DMS114 treated with DMSO at 0.1 percent for 48 hours (cell line): Measurements from ENCODE around the gene ZBTB3.
"Not testable (repeated sequence)": the region's sequence is repeated elsewhere in the genome, so short reads cannot be mapped to it uniquely, and the experiment has no call there.

ENCODE experiments used
- DNase-seq: peaks from one replicate; lab custom pipeline; 2025; ENCODE audit not compliant: unreplicated experiment; lab: John Stamatoyannopoulos, UW

The ZBTB3 gene

GRCh38 chr11:62716816-62717215, 37.1 kb downstream of the ZBTB3 start:
- DNase-seq = no peak

DNA sequence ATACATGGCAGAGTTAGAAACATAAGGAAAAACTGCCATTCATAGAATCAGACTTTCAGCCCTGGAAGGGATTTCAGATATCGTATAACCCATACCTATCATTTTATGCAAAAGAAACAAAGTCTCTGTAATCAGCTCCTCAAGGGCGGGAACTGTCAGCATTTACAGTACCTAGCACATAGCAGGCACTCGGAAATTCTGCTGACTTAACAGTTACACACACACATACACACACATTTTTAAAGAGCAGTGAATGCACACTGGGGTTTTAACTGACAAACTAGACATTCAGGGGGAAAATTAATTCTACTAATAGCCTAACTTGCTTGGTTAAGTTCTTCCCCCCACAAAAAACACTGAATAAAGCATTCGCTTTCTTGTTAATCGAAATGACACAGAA, 37.8 kb downstream of the ZBTB3 start:
- no peak for DNase-seq

DNA sequence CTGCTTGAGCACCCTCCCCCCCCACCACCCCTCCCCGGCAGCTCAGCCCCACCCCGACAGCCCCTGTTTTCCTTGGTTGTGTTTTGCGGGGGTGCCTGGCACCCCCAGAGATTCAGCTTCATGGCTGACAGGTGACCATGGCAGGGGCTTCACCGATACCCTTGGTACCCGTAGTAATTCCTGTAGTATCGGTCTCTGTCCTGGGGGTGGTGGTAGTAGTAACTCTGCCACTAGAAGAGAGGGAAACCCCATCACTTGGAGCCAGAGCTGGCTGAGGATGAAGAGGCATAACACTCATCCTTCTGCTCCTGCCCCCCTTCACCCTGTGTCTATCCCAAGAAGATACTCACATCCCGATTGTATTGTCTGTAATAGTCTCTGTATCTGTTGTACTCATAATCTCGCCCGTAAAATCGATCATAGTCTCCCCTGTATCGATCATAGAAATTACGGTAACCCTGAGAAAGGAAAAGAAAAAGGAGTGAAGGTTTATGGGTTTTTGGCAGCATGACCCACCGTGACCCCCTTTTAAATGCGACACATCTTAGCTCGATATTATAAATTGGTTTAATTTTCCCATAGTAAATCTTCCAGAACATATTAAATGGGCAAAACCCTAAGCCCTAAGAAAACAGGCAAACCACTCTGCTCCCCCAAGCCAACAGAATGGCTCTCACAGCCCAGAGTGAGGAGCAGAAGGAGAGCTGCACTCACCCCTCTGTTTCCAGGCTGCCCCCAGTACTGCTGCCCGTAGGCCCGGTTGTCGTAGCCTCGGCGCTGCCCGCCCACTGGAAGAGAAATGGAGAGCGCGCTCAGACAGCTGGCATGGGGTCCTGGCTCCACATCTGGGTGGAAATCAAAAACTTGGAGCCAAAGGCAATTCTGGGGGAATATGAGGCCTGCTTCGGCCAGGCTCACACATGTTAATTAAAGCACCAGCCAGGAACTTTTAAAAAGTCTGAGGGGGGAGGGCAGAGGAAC, 38.5 kb downstream of the ZBTB3 start:
- DNase-seq = no peak

DNA sequence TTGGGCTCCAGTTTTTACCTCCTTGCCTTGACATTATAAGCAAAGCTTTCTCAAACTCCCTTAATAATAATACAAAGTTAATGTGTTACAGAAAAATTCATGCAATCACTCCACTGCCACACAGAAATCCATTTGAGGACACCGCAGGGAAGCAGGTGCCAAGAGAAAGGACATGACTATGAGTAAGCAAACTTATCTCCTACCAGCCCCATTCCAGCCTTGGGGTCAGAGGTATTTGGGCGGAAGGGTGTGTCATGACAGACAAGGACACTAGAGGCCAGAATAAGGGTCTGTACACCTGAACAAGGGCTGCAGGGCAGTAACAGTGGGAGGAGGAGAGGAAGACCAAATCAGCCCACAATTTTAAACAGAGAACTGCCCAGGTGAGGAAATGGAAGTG, 40.6 kb downstream of the ZBTB3 start:
- no peak for DNase-seq

GRCh38 chr11:62712861-62713260, 41.1 kb downstream of the ZBTB3 start:
- DNase-seq = no peak

DNA sequence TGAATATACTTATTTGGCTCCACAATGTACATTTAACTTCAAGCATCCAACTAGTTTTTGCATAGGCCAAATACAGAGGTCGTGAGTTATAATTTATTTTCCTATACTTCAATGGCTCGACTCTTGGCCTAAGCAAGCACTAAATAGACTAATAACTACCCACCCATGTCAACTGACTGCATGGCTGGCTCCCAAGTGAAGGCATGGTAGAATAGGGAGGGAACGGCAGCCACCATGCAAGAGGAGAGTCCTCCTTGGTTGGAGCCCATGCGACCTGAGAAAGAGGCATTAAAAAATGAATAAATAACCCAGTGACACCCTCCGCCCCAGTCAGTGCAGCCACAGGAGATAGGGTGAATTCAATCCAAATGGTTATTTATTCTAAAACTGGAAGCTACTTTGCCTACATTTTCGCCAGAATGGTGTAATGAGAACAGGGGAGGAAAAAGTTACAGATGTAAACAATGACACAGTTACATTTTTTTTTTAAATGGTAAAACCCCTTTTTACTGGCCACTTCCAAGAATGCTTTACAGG, 41.6 kb downstream of the ZBTB3 start:
- DNase-seq = no peak

- DNase-seq = peak; percentile 61
Measured at GRCh38 chr11:62710001-62710345, 44.0 kb downstream of the ZBTB3 start.

DNA sequence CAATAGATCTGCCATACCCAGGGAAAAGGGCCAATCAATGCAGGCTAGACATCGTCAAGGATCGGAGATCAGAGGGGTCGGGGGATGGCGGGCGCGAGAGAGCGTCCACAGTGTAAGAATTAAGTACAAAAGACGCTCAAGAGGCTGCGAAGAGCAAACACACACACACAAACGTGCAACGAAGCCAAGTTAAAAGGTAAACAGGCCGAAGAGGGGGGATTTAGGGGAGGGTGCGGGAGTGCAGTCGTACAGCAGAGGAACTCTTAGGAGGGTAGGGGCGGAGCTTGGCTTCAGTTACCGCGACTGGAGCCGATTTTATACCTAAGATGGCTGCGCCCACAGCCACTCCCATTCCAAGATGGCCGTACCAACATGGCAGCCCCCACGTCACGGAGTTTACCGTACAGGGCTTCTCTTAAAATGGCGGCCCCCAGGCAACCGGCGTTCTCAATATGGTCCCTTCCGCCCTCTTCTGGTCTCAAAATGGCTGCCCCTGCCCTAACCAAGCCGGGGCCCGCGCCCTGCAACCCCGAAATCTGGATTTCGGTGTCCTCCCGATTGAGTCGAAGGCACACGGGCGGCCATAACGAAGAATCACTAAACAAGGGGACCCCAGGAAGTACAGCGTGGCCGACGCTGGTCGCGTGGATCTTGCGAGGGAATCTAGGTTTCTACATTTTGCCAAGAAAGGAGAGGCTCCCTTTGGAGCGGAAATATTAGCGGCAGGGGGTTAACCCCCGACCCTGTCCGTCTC, 44.5 kb downstream of the ZBTB3 start:
- peak; percentile 98 for DNase-seq

GRCh38 chr11:62708793-62709192, 45.2 kb downstream of the ZBTB3 start:
- DNase-seq = no peak

DNA sequence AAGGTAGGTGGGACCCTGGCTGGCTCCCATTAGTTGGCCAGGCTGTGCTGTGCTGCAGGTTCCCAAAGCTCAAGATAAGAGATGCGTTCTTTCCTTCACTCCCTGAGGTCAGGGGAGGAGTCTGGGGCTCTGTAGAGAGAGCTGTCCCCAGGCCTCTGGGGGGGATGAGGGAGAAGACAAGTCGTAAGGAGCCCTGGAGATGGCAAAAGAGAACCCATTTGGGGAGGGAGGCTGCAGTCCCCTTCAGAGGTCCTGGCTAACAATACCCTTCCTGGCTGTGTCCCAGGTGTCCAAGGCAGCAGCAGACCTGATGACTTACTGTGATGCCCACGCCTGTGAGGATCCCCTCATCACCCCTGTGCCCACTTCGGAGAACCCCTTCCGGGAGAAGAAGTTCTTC, 45.6 kb downstream of the ZBTB3 start:
- DNase-seq = no peak

DNA sequence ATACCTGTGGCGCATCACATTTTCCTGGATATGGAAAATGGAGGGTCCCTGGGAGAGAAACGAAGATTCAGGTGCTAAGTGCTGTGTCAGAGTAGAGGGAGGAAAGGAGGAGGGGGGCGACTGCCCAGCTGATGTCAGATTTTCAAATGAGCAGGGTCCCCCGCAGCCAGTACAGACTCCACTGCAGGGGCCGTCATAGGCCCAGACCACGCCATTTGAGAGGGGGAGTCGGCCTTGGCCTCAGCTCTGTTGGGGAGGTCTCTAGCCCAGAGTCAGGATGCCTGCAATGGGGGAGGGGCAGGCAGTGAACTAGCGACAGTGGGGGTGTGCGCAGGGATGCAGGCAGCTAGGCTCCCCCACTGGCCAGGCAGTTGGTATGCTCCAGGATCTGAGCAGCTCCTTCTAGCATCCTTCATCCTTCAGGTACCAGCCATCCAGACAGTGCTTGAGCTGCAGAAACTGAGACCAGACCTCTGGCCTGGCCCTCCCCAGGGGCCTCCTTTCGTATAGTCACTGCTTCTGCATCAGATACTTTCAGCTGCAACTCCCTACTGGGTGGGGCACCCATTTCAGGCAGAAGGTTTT, 46.6 kb downstream of the ZBTB3 start, which contains the start of the genes BSCL2 and GNG3:
Gene BSCL2 (minus strand): TSS at position 148 of the 585 bp plus-strand sequence. CDS start 229 bp downstream, outside the sequence.
Gene GNG3 (plus strand): TSS at position 400 of the 585 bp plus-strand sequence. CDS start 620 bp downstream, outside the sequence.
- no peak for DNase-seq

DNA sequence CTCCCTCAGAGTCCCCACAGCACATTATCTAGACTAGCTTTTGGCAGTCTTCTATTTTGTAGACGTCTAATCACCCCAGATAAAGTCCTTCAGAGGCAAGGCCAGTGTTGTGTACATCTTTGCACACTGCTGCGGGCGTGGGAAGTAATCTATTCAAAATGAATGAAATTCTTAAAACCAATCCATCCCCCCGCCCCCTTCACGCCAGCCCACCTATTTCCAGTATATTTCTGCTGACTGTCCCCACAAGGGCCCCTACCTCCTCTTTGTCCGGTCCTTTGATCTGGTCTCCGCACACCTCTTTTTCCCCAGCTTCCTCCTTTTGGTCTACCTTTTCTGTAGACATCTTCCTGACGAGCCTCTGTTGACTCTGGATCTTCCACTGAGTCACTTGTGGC, 47.1 kb downstream of the ZBTB3 start:
- no peak for DNase-seq

DNA sequence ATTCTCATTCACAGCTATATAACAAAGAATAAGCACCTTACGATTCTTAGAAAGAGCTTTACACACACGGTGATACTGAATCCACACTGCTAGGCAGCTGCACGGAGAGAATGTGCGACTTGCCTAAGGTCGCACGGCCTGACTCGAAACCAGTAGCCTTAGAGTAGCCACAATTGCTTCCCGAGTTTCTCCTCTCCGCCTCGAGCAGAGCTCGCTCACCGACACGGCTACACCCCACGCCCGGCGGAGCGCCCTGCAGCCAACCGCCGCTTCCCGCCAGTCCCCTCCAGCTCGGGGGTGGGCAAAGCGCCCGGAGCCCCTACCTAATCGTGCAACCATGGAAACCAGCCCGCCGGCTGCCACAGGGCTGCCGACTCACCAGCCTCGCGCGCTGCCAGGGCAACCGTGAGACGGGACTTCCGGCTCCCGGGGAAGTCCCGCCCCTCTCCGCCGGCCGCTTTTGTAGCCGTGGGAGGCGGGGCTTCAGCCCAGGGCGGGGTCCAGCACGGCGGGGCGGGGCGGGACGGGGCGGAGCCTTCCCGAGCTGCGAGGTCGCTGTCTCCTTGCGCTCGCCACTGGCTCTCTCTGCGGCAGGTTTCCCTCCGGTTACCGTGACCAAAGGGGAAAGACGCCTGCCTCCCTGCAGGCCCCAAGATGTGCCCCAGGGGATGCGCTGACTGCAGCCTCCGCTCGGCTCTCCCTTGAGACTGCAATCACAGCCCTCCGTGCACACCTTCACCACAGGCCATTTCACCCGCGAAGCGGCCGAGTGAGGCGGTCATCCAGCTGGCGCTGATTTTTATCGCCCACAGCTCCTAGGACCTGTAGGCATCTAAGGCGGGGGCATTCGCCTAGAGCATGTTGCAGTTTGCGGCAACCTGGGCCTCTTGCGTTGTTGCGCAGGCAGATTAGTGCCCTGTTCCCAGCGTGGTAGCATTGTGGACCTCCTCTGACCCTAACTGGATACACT, 47.8 kb downstream of the ZBTB3 start:
- peak; percentile 80 for DNase-seq

DNA sequence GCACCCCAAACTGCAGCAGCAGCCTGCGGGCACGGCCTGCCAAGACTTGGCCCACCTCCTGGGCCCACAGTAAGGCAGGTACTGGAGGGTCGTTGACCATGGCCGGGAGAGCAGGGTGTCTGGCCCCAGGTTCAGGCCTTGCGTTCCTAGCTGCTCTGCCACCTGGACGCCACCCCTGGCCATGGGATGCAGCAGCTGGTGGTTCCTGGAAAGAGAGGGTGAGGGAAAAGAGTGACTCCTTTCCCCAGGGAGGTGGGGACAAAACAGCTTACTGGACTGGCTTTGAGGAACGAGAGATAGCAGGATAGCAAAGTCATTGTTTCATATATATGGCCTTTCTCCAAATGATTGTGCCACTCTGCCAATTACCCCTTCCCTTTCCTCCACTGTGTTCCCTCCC, 48.5 kb downstream of the ZBTB3 start:
- DNase-seq = no peak

DNA sequence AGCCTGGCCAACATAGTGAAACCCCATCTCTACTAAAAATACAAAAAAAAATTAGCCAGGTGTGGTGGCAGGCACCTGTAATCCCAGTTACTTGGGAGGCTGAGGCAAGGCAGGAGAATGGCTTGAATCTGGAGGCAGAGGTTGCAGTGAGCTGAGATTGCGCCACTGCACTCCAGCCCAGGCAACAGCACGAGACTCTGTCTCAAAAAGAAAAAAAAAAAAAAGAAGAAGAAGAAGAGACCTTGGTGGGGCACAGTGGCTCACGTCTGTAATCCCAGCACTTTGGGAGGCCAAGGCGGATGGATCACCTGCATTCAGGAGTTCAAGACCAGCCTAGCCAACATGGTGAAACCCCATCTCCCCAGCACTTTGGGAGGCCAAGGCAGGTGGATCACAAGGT, 50.0 kb downstream of the ZBTB3 start:
- DNase-seq = not testable (repeated sequence)

- DNase-seq = no peak
Measured at GRCh38 chr11:62702246-62702645, 51.7 kb downstream of the ZBTB3 start.
